B cell (primary cell): ENCODE results near the gene ANKRD11. TPM values are rescaled to one million over a fixed set of nuclear protein-coding genes. Genes with fewer than 3 reads are reported as not detected.
A peak's percentile ranks its signal among the peaks of the same experiment; 100 is the strongest.
"Not testable (repeated sequence)": the region's sequence is repeated elsewhere in the genome, so short reads cannot be mapped to it uniquely, and the experiment has no call there.

ENCODE experiments used
- ATAC-seq: fragments of 200-7000 bp; cut with Tn5 transposase; one replicate; pipeline ENCODE4 v1.10.0; 2021; ENCODE audit warnings: low read depth, mild to moderate bottlenecking, moderate number of reproducible peaks, moderate library complexity
- CTCF ChIA-PET: fragments of 350-600 bp; sonication (Branson Sonifier 250); formaldehyde crosslinking; loops from one replicate; lab custom pipeline; 2021; ENCODE audit warnings: antibody characterized with exemption, inconsistent platforms; lab: Charles Lee
- POLR2A ChIA-PET: fragments of 350-600 bp; sonication (Branson Sonifier 250); formaldehyde crosslinking; loops from one replicate; lab custom pipeline; 2021; ENCODE audit warnings: antibody characterized with exemption; lab: Charles Lee
- DNase-seq: peaks from one replicate; pipeline ENCODE4 v3.0.0; 2013
- H2AFZ ChIP-seq: 2 replicates; pipeline ENCODE4 v1.6.1; 2012; ENCODE audit warnings: mild to moderate bottlenecking, low read depth, low read length; ENCODE audit not compliant: insufficient read depth, poor library complexity, severe bottlenecking
- H3K27ac ChIP-seq, 2 donors: 1 replicate in 1 of 2; 2 replicates in 1 of 2; pipeline ENCODE4 v1.5.1; 2012 to 2013; ENCODE audit warnings: low read length in 2 of 2, mild to moderate bottlenecking in 2 of 2, moderate library complexity in 1 of 2
- H3K27me3 ChIP-seq, 4 experiments: fragments of 200-600 bp in 1 of 4; sonication (generic) in 1 of 4; replicated peaks in 1 of 4; 1 replicate in 2 of 4; 2 replicates in 2 of 4; pipeline versions ENCODE4 v1.6.1 to v1.7.0; 2013 to 2016; ENCODE audit warnings: low read length in 3 of 4, mild to moderate bottlenecking in 2 of 4, mixed read lengths in 1 of 4, moderate library complexity in 1 of 4; ENCODE audit not compliant: insufficient read depth in 4 of 4, control insufficient read depth in 3 of 4; ENCODE audit errors: control extremely low read depth in 1 of 4
- H3K36me3 ChIP-seq, 2 experiments: replicated peaks in 1 of 2; 1 replicate in 1 of 2; 2 replicates in 1 of 2; pipeline versions ENCODE4 v1.6.1 to v1.7.1; 2013; ENCODE audit warnings: low read length in 1 of 2; ENCODE audit not compliant: insufficient read depth in 2 of 2, control insufficient read depth in 1 of 2; ENCODE audit errors: control extremely low read depth in 1 of 2, extremely low read depth in 1 of 2
- H3K4me1 ChIP-seq, 2 donors: fragments of 200-600 bp in 1 of 2; sonication (generic) in 1 of 2; 1 replicate in 1 of 2; 2 replicates in 1 of 2; pipeline versions ENCODE4 v1.5.1 to v1.6.1; 2013 to 2017; ENCODE audit warnings: low read length in 2 of 2; ENCODE audit not compliant: control insufficient read depth in 2 of 2, insufficient read depth in 2 of 2
- H3K4me2 ChIP-seq: replicated peaks from 2 replicates; pipeline ENCODE3; 2012; ENCODE audit warnings: mild to moderate bottlenecking, low read depth, low read length; ENCODE audit not compliant: poor library complexity, severe bottlenecking
- H3K4me3 ChIP-seq, 5 experiments: fragments of 200-600 bp in 1 of 5; sonication (generic) in 1 of 5; 1 replicate in 3 of 5; 2 replicates in 2 of 5; pipeline versions ENCODE4 v1.5.1 to v1.7.0; 2011 to 2016; ENCODE audit warnings: low read length in 4 of 5, mild to moderate bottlenecking in 4 of 5, low read depth in 2 of 5, control low read depth in 1 of 5, moderate library complexity in 1 of 5; ENCODE audit not compliant: insufficient read depth in 1 of 5; ENCODE audit errors: control extremely low read depth in 1 of 5, extremely low read depth in 1 of 5
- H3K79me2 ChIP-seq: fragments of 200-600 bp; sonication (generic); one replicate; pipeline ENCODE4 v1.6.0; 2016; ENCODE audit warnings: low read length; ENCODE audit not compliant: control insufficient read depth, insufficient read depth
- H3K9ac ChIP-seq: fragments of 200-600 bp; sonication (generic); 2 replicates; pipeline ENCODE4 v1.6.1; 2017; ENCODE audit warnings: mild to moderate bottlenecking, low read length, moderate library complexity
- H3K9me3 ChIP-seq, 3 donors: one replicate each; pipeline versions ENCODE4 v1.6.1 to v1.7.1; 2013; ENCODE audit warnings: low read length in 2 of 3; ENCODE audit not compliant: control insufficient read depth in 2 of 3, insufficient read depth in 1 of 3; ENCODE audit errors: control extremely low read depth in 1 of 3
- H4K20me1 ChIP-seq: 2 replicates; pipeline ENCODE4 v1.6.0; 2012; ENCODE audit warnings: mild to moderate bottlenecking, low read length; ENCODE audit not compliant: insufficient read depth, control insufficient read depth, poor library complexity, severe bottlenecking
- H3K27ac Mint-ChIP-seq: one replicate; pipeline ENCODE4 v1.8.0; 2021; ENCODE audit warnings: mixed read lengths
- H3K27me3 Mint-ChIP-seq: one replicate; pipeline ENCODE4 v1.8.0; 2021; ENCODE audit warnings: mixed read lengths
- H3K4me1 Mint-ChIP-seq: one replicate; pipeline ENCODE4 v1.8.0; 2021; ENCODE audit warnings: mixed read lengths
- H3K4me3 Mint-ChIP-seq: one replicate; pipeline ENCODE4 v1.8.0; 2021; ENCODE audit warnings: mixed read lengths
- H3K9me3 Mint-ChIP-seq: one replicate; pipeline ENCODE4 v1.8.0; 2022; ENCODE audit warnings: mixed read lengths; ENCODE audit not compliant: insufficient read depth
- EZH2 ChIP-seq: IDR thresholded peaks from 2 replicates; pipeline ENCODE4 v1.6.1; 2012; ENCODE audit warnings: borderline replicate concordance, low read depth, mild to moderate bottlenecking, moderate library complexity, low read length; ENCODE audit not compliant: insufficient read depth, poor library complexity, severe bottlenecking
- WGBS: methylation state at CpG from one replicate; pipeline ENCODE4 v1.1.5; 2013; ENCODE audit warnings: missing lambda C conversion rate; ENCODE audit not compliant: insufficient coverage; 5-methylcytosine and 5-hydroxymethylcytosine counted together
- intact Hi-C: fragments of 100-400 bp; cut with micrococcal nuclease; formaldehyde crosslinking; loops from one replicate; pipeline ENCODE4 v1.10.0; 2022
- polyA plus RNA-seq: library from polyadenylated mRNA; depleted of rRNA; stranded (reverse); fragments of >200 nt; gene quantifications from 2 replicates; pipeline ENCODE4 v1.2.3, GENCODE V29; 2012
- total RNA-seq, 2 donors: library from RNA; stranded (reverse); fragments of 120-200 nt in 1 of 2; gene quantifications; 1 replicate in 1 of 2; 2 replicates in 1 of 2; pipeline versions ENCODE4 v1.2.3 to v1.2.4, GENCODE V29; 2013 to 2022
- TF ChIP-seq, protein P1 (sequence below): fragments of 200-600 bp; IDR thresholded peaks from one replicate; pipeline ENCODE4 v1.8.0; 2022; ENCODE audit warnings: antibody characterized with exemption, mild to moderate bottlenecking

Gene ANKRD11
- total and polyA plus RNA-seq, 2 donors (not counting 1 experiment from before 2014, with no cell fraction given) = 67.9 to 314 TPM

DNA sequence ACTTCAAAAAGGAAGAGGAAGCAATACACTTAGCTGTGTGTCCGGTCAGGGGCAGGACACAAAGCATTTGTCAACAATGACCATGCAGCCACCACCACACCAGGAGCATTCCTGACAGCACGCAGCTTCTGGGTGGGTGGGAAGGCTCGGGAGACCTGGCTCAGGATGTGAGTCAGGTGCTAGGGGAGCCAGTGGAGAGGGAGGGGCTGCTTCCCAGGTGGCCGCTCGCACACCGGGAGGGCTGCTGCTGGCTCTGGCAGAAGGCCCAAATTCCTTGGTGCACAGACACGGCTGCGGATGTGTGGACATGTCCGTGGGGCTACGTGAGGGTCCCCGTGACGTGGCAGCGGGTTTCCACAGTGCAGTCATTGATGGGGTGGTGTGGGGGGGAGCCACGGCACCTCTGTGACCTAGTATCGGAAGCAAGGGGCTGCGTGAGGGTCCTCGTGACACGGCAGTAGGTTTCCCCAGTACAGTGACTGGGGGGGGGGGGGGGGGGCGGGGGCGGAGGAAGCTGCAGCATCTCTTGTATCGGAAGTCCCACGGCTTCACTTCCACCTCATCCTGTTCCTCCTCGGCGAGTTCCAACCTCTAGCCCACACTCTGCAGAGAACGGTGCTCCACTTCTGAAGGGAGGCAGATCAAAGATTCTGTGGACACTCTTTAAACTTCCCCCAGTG lies 160.0 kb downstream of the ANKRD11 start:
- ChIA-PET CTCF (interaction anchor here (1.1 kb wide), 1 partner anchor 178 kb away, joined by 3 read pairs; the partner anchor contains the start of gene SPG7), POLR2A (interaction anchor here (0.6 to 0.7 kb wide), 3 partner anchors 151 to 178 kb away, joined by 3 to 5 read pairs (median 4); partner anchors contain the start of gene SPG7)
- Mint-ChIP-seq H3K27me3 (no peaks in the 10 kb centered on the region), H3K4me1 (peaks cover 68% of the 10 kb centered on the region), H3K4me3 (no peak overlapping the region), H3K27ac (no peak overlapping the region), H3K9me3 (no peaks in the 10 kb centered on the region)
- peaks cover 32 to 51% of the 10 kb centered on the region in 2 donors for H3K4me1 ChIP-seq
- no peak overlapping the region for H3K27ac ChIP-seq
- H3K4me2 ChIP-seq = peak overlapping the region; percentile 19
- TF ChIP-seq, protein P1, sequence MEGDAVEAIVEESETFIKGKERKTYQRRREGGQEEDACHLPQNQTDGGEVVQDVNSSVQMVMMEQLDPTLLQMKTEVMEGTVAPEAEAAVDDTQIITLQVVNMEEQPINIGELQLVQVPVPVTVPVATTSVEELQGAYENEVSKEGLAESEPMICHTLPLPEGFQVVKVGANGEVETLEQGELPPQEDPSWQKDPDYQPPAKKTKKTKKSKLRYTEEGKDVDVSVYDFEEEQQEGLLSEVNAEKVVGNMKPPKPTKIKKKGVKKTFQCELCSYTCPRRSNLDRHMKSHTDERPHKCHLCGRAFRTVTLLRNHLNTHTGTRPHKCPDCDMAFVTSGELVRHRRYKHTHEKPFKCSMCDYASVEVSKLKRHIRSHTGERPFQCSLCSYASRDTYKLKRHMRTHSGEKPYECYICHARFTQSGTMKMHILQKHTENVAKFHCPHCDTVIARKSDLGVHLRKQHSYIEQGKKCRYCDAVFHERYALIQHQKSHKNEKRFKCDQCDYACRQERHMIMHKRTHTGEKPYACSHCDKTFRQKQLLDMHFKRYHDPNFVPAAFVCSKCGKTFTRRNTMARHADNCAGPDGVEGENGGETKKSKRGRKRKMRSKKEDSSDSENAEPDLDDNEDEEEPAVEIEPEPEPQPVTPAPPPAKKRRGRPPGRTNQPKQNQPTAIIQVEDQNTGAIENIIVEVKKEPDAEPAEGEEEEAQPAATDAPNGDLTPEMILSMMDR = no peak
- no peak for TF ChIP-seq EZH2
- H3K36me3 ChIP-seq = peaks cover 0 to 11% of the 10 kb centered on the region in 2 experiments
- ATAC-seq (no peak), DNase-seq (peak; percentile 39)
- no peaks in the 10 kb centered on the region for H3K27me3 ChIP-seq
- no peak overlapping the region for H3K9ac ChIP-seq
- no peaks in the 10 kb centered on the region for H3K9me3 ChIP-seq
- H3K79me2 ChIP-seq = peaks cover 97% of the 10 kb centered on the region
- H4K20me1 ChIP-seq = peaks cover 91% of the 10 kb centered on the region
- no peak overlapping the region for H3K4me3 ChIP-seq
- intact Hi-C loops = no loop called here
- WGBS = 78% methylated on average over 5 of the region's 25 CpGs
- H2AFZ ChIP-seq = no peak overlapping the region

DNA sequence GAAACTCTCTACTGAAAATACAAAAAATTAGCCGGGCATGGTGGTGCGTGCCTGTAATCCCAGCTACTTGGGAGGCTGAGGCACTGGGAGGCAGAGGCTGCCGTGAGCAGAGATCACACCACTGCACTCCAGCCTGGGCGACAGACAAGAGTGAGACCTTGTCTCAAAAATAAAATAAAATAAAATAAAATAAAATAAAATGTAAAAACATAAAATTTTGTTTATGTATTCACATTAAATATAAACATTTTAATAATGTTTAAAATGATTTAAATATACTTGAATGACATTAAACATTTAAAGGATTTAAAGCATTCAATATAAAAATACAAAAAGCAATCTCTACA lies 160.6 kb downstream of the ANKRD11 start:
- peaks cover 31 to 51% of the 10 kb centered on the region in 2 donors for H3K4me1 ChIP-seq
- ChIA-PET CTCF (interaction anchor here (1.1 kb wide), 1 partner anchor 179 kb away, joined by 3 read pairs; the partner anchor contains the start of gene SPG7), POLR2A (interaction anchor here (0.7 kb wide), 1 partner anchor 153 kb away, joined by 3 read pairs; no protein-coding TSS in a partner anchor)
- H3K27me3 Mint-ChIP-seq, ATAC-seq, H3K9me3 ChIP-seq, H3K27ac ChIP-seq, H3K27ac Mint-ChIP-seq, H3K9ac ChIP-seq, intact Hi-C loops, H2AFZ ChIP-seq, H3K27me3 ChIP-seq, H3K4me3 ChIP-seq, H3K4me3 Mint-ChIP-seq, DNase-seq, H3K9me3 Mint-ChIP-seq: not testable (repeated sequence)
- H3K79me2 ChIP-seq = peaks cover 97% of the 10 kb centered on the region
- H4K20me1 ChIP-seq = peaks cover 91% of the 10 kb centered on the region
- WGBS = 100% methylated on average over 2 of the region's 4 CpGs
- H3K4me1 Mint-ChIP-seq = peaks cover 68% of the 10 kb centered on the region
- peak overlapping the region; percentile 19 for H3K4me2 ChIP-seq
- peaks cover 0 to 11% of the 10 kb centered on the region in 2 experiments for H3K36me3 ChIP-seq

DNA sequence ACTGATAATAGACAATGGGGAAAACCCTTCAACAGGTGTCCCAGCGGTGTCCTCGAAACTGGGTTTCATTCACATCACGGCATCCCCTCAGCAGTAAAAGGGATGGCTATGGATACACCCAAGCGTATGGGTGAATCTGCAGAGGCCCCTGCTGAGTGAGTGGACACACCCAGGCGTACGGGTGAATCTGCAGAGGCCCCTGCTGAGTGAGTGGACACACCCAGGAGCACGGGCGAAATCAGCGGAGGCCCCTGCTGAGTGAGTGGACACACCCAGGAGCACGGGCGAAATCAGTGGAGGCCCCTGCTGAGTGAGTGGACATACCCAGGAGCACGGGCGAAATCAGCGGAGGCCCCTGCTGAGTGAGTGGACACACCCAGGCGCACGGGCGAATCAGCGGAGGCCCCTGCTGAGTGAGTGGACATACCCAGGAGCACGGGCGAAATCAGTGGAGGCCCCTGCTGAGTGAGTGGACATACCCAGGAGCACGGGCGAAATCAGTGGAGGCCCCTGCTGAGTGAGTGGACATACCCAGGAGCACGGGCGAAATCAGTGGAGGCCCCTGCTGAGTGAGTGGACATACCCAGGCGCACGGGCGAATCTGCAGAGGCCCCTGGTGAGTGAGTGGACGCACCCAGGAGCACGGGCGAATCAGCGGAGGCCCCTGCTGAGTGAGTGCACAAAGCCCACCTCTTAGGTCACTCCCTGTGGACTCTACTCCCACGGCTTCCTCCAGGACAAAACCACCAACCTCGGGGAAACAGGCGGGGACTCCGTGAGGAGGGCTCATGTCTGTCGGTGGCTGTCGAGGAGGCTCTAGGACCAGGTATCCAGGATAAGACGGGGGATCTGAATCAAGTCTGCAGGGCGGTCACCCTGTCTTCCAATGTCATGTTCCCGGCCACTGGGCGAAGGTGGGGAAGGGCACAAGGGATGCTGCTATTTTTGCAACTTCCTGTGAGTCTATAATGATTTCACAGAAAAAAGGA lies 161.7 kb downstream of the ANKRD11 start:
- H3K4me2 ChIP-seq, POLR2A ChIA-PET, DNase-seq, CTCF ChIA-PET, H3K4me3 Mint-ChIP-seq, H3K9me3 ChIP-seq, H3K27ac Mint-ChIP-seq, H3K9ac ChIP-seq, H3K27me3 ChIP-seq, H3K9me3 Mint-ChIP-seq, H3K27me3 Mint-ChIP-seq, ATAC-seq, H3K27ac ChIP-seq, H2AFZ ChIP-seq, intact Hi-C loops, H3K4me3 ChIP-seq: not testable (repeated sequence)
- WGBS = 94% methylated on average over 33 of the region's 41 CpGs
- H3K4me1 Mint-ChIP-seq = peaks cover 69% of the 10 kb centered on the region
- H3K79me2 ChIP-seq = peaks cover 97% of the 10 kb centered on the region
- H4K20me1 ChIP-seq = peaks cover 91% of the 10 kb centered on the region
- H3K36me3 ChIP-seq = peaks cover 0 to 16% of the 10 kb centered on the region in 2 experiments
- H3K4me1 ChIP-seq = peaks cover 25 to 51% of the 10 kb centered on the region in 2 donors
